ENCODE results near the gene CGB1. TPM values are rescaled to one million over a fixed set of nuclear protein-coding genes. Genes with fewer than 3 reads are reported as not detected.

The CGB1 gene
- total and polyA plus RNA-seq, 2 of the 8 experiments (the other 6 are each of a cell fraction or from before 2014, with no cell fraction given) = not detected

- no peak overlapping the region for H4K91ac ChIP-seq (replicated peaks; ENCODE audit: insufficient read length, low read length)
- H3K4ac ChIP-seq (replicated peaks; ENCODE audit: insufficient read length, low read depth, low read length) = no peak overlapping the region
- H3K27me3 ChIP-seq (replicated peaks in 1 of 4; ENCODE audit: control insufficient read depth in 3 of 4, extremely low read depth in 1 of 4, insufficient read depth in 3 of 4, low read length in 3 of 4) = peaks cover 10 to 48% (median 44%) of the 10 kb centered on the region in 4 experiments
- H2BK5ac ChIP-seq (ENCODE audit: low read depth, low read length) = no peak overlapping the region
- H3K79me2 ChIP-seq (ENCODE audit: control insufficient read depth in 1 of 2, insufficient read depth in 2 of 2, low read length in 2 of 2) = no peaks in the 10 kb centered on the region
- no peak overlapping the region for H3K4me3 ChIP-seq (ENCODE audit: extremely low read depth in 1 of 4, insufficient read depth in 2 of 4, low read depth in 3 of 4, low read length in 4 of 4)
- H2BK20ac ChIP-seq (ENCODE audit: low read length) = no peak overlapping the region
- H3K23me2 ChIP-seq (ENCODE audit: low read depth, low read length) = peaks cover 6% of the 10 kb centered on the region; the same call in 1 of the 2 replicates
- no peak overlapping the region for H3K23ac ChIP-seq (ENCODE audit: insufficient read length)
- no peak overlapping the region for H2BK120ac ChIP-seq (replicated peaks; ENCODE audit: low read depth, low read length)
- TF ChIP-seq RBBP5 (IDR thresholded peaks at IDR 0.05; ENCODE audit: borderline replicate concordance, low read depth, low read length) (no peak), SP2 (IDR thresholded peaks at IDR 0.05; ENCODE audit: low read length) (peak; percentile 16; the same call in 1 of the 2 replicates), SP1 (IDR thresholded peaks at IDR 0.05; ENCODE audit: low read depth, low read length) (peak; percentile 50; the same call in 1 of the 2 replicates), MAX (IDR thresholded peaks at IDR 0.05) (peak; percentile 58)
- no peak overlapping the region for H2AK5ac ChIP-seq (ENCODE audit: low read depth, low read length)
- H3K14ac ChIP-seq (ENCODE audit: insufficient read length) = no peak overlapping the region
- ChIA-PET POLR2A (ENCODE audit: partially characterized antibody) (interaction anchor here (1.2 to 2.1 kb wide), 2 partner anchors 15 to 30 kb away, joined by 3 to 6 read pairs; no protein-coding TSS in a partner anchor), CTCF (ENCODE audit: partially characterized antibody) (interaction anchor here (1.2 to 3.5 kb wide), 7 partner anchors 11 to 152 kb away, joined by 3 to 25 read pairs (median 4); no protein-coding TSS in a partner anchor)
- H3K9me3 ChIP-seq (ENCODE audit: insufficient read depth in 2 of 2, low read depth in 1 of 2, low read length in 1 of 2) = no peaks in the 10 kb centered on the region
- H2BK15ac ChIP-seq (ENCODE audit: low read length) = no peak overlapping the region
- H4K8ac ChIP-seq (ENCODE audit: extremely low read depth, insufficient read depth, low read length) = no peak overlapping the region; the same call in 1 of the 2 replicates
- H3K56ac ChIP-seq (replicated peaks; ENCODE audit: insufficient read length, low read depth, low read length) = no peak overlapping the region
- H4K20me1 ChIP-seq (replicated peaks in 1 of 2; ENCODE audit: control insufficient read depth in 1 of 2, insufficient read depth in 2 of 2, low read length in 2 of 2) = peaks cover 0 to 2% of the 10 kb centered on the region in 2 experiments
- DNase-seq (ENCODE audit: low read depth in 1 of 2, low spot score in 2 of 2) = no peak
- H3K4me1 ChIP-seq (replicated peaks in 1 of 4; ENCODE audit: control insufficient read depth in 3 of 4, insufficient read depth in 4 of 4, low read length in 3 of 4) = peaks cover 0 to 11% (median 10%) of the 10 kb centered on the region in 4 experiments; a peak in 6 of 7 replicates
- FAIRE-seq = no peak
- no peak overlapping the region for H3K9ac ChIP-seq (replicated peaks in 1 of 4; ENCODE audit: extremely low read depth in 1 of 4, low read depth in 3 of 4, low read length in 3 of 4)
- WGBS, 2 experiments (ENCODE audit: extremely low coverage in 1 of 2, insufficient coverage in 1 of 2, insufficient read length in 1 of 2, insufficient replicate concordance in 2 of 2, low coverage in 1 of 2, low lambda C conversion rate in 2 of 2, missing lambda C conversion rate in 1 of 2) = 70% methylated on average over 9 of the region's 10 CpGs; no CpG with 5 or more reads in 1 of the 2 experiments
- no peak overlapping the region for H3K18ac ChIP-seq (ENCODE audit: extremely low read depth, low read length)
- H3K79me1 ChIP-seq (ENCODE audit: low read depth, low read length) = no peaks in the 10 kb centered on the region
- no peak overlapping the region for H2BK12ac ChIP-seq (ENCODE audit: low read depth, low read length)
- H2AFZ ChIP-seq (ENCODE audit: low read length) = no peak overlapping the region
- no peaks in the 10 kb centered on the region for H3K36me3 ChIP-seq (ENCODE audit: control insufficient read depth in 2 of 4, insufficient read depth in 4 of 4, low read length in 3 of 4)
- H4K5ac ChIP-seq (ENCODE audit: insufficient read length, low read depth, low read length) = no peak overlapping the region
- H3K4me2 ChIP-seq (ENCODE audit: insufficient read depth in 1 of 2, low read depth in 2 of 2, low read length in 2 of 2) = peak overlapping the region in 1 of 2 experiments; percentile 80; a peak in 1 of 4 replicates
- no peak overlapping the region for H3K27ac ChIP-seq (ENCODE audit: low read depth, low read length)
Measured at GRCh38 chr19:49058562-49058961, 21.9 kb upstream of the CGB1 start.

Measured in H1 (cell line).